Measurements from ENCODE around the gene DCTN2.

GRCh38 chr12:57531836-57532235 lies 15.2 kb downstream of the DCTN2 start:
- no peak for TF ChIP-seq POLR2A (IDR thresholded peaks at IDR 0.05; ENCODE audit: low read length)
- TF ChIP-seq GATA1 (IDR thresholded peaks at IDR 0.05; ENCODE audit: low read depth, low read length) = no peak

Data from erythroblast (primary cell).